Measurements from ENCODE around the gene CAV3.

The CAV3 gene

DNA sequence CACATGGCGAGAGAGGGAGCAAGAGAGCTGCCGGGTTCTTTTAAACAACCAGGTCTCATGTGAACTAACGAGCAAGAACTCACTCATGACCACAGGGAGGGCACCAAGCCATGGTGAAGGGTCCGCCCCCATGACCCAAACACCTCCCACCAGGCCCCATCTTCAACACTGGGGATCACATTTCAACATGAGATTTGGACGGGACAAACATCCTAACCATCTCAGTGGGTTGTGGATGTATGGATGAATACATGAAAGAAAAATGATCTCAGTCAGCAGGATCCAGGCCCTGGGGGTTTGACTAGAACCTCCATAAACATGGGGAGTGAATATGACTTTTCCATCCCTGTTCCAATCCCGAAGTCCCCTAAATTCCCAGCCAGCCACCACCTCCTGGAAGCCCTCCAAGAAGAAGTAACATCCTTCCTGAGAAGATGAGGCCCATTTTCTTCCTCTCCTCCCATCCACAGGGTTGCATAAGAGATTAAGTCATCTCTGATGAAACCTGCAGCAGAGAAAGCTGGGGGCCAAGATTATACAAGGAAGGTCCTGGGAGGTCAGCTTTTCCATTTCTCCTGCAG lies 9.5 kb downstream of the CAV3 start:
- TF ChIP-seq, protein P1, sequence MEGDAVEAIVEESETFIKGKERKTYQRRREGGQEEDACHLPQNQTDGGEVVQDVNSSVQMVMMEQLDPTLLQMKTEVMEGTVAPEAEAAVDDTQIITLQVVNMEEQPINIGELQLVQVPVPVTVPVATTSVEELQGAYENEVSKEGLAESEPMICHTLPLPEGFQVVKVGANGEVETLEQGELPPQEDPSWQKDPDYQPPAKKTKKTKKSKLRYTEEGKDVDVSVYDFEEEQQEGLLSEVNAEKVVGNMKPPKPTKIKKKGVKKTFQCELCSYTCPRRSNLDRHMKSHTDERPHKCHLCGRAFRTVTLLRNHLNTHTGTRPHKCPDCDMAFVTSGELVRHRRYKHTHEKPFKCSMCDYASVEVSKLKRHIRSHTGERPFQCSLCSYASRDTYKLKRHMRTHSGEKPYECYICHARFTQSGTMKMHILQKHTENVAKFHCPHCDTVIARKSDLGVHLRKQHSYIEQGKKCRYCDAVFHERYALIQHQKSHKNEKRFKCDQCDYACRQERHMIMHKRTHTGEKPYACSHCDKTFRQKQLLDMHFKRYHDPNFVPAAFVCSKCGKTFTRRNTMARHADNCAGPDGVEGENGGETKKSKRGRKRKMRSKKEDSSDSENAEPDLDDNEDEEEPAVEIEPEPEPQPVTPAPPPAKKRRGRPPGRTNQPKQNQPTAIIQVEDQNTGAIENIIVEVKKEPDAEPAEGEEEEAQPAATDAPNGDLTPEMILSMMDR (IDR thresholded peaks at IDR 0.05; ENCODE audit: insufficient read depth, low read depth, low read length, missing control alignments), result no peak
- H3K4me3 ChIP-seq (ENCODE audit: low read depth, low read length), result no peak overlapping the region
- no peak for DNase-seq (ENCODE audit: low read depth)

DNA sequence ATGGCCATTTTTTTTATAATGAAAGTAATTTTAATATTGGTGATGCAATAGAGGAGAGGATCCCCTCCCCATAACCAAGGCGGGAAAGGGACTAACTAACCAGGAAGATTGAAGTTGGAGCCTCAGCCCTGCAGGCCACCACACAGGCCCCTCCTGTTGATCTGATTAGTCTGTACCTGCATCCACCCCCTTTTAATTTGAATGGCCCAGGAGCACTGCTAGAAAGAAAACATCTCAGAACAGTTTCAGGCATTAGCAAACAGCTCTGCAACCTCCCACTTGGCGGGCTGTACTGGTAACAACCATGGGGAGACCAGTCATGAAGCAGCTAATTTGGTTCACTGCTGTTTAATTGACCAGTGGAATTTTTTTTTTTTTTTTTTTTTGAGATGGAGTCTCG lies 10.3 kb downstream of the CAV3 start:
- TF ChIP-seq, protein P1 (IDR thresholded peaks at IDR 0.05; ENCODE audit: insufficient read depth, low read depth, low read length, missing control alignments), result no peak
- no peak overlapping the region for H3K4me3 ChIP-seq (ENCODE audit: low read depth, low read length)
- DNase-seq (ENCODE audit: low read depth), result no peak

DNA sequence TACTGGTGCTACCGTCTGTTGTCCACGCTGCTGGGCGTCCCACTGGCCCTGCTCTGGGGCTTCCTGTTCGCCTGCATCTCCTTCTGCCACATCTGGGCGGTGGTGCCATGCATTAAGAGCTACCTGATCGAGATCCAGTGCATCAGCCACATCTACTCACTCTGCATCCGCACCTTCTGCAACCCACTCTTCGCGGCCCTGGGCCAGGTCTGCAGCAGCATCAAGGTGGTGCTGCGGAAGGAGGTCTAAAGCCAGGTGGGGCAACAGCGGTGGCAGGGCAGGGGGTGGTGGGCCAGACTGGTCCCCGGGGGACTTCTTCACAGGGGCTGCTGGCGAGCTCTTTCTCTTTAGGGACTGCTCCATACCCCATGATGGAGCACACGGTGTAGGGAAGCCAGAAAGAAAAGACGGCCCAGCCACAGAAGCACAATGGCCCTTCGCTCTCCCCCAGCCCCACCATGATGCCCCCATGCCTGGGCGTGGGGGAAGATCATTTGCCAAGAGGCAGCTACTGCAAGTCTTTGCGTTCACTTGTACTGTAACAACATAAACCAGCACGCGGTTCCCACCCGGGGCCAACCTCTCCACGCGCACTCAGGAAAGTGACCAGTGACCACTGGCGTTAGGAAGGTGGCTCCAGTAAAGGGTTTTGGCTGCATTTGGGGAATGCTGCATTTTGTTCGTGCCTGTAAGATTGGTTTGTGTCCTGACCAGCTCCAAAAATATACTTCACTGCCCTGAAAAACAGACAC lies 12.2 kb downstream of the CAV3 start:
- TF ChIP-seq, protein P1 (IDR thresholded peaks at IDR 0.05; ENCODE audit: insufficient read depth, low read depth, low read length, missing control alignments), result no peak

DNA sequence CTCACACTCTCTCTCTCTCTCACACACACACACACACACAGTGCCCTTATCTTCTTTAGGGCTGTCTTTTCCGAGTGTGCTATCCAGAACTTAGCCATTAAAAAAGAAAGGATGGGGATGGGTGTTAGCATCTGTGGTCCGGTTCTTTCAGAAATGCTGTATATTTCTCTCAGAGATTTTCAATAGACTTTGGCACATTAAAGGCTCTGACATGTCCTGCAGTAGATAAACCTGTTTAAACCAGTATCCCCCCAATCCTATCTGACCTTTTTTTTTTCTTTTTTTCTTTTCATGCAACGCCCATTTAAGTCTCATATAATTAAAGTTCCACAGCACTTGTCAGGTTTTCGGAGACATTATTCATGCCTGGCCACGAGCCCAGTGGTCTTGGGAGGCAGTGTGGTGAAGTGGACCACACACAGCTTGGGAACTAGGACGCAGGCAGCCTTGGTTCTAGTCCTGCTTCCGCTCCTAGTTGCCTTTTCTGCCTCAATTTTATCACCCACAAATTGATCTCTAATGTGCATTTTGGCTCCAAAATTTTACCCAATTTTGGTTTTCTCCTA lies 13.3 kb downstream of the CAV3 start:
- no peak for DNase-seq (ENCODE audit: low read depth)
- TF ChIP-seq, protein P1 (IDR thresholded peaks at IDR 0.05; ENCODE audit: insufficient read depth, low read depth, low read length, missing control alignments), result no peak
- H3K4me3 ChIP-seq (ENCODE audit: low read depth, low read length), result no peak overlapping the region

More for the DNA sequence above, 12.2 kb downstream of the CAV3 start:
- no peak overlapping the region for H3K4me3 ChIP-seq (ENCODE audit: low read depth, low read length)
- DNase-seq (ENCODE audit: low read depth), result no peak

DNA sequence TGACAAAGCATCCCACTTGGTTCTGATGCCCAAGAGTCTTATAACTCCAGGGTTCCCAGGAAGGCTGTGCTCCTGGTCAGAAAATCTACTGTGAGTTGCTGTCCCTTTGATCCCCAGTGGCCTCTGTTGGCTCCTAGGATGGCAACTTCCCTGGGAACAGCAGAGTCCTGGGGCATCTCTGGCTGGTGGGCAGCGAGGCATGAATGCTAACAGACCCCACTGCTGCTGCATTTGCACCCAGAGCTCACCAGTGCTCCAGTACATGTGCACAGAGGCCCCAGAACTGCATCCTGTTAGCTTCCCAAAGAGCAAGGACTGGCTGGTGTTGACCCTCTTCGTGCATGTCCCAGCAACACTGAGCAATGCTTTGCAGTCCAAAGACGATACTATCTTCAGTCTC lies 15.7 kb downstream of the CAV3 start:
- no peak overlapping the region for H3K4me3 ChIP-seq (ENCODE audit: low read depth, low read length)
- no peak for DNase-seq (ENCODE audit: low read depth)
- TF ChIP-seq, protein P1 (IDR thresholded peaks at IDR 0.05; ENCODE audit: insufficient read depth, low read depth, low read length, missing control alignments), result no peak

DNA sequence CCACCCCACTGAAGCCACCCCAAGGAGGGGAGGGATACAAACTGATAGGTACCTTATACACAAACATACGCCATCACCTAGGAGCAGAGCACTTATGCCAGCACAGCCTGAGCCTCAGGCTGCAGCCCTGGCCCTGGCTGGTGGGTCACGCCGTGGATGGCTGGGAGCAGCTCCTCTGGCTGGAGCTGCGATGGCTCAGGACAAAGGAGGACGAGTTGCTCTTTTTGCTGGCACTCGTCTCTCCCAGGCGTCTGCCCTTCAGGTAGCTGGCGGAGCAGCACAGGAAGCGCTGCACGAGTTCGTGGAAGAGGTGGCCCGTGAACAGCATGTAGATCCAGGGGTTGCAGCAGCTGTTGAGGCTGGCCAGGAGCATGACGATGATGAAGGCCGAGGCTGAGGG lies 19.2 kb downstream of the CAV3 start:
- no peak for DNase-seq (ENCODE audit: low read depth)
- TF ChIP-seq, protein P1 (IDR thresholded peaks at IDR 0.05; ENCODE audit: insufficient read depth, low read depth, low read length, missing control alignments), result no peak
- no peak overlapping the region for H3K4me3 ChIP-seq (ENCODE audit: low read depth, low read length)
